Activated T-cell treated with anti-CD3 and anti-CD28 coated beads, Interleukin-2, amount 50 U/mL, for 48 hours (primary cell): ENCODE measurements around the gene CST9L.

ENCODE experiments used
- DNase-seq, 2 experiments: peaks; one replicate each; pipeline ENCODE4 v3.0.0-alpha.2; 2020

Gene CST9L

GRCh38 chr20:23542801-23543200 is 25.5 kb downstream of the CST9L start:
- no peak for DNase-seq

- DNase-seq: no peak
These were observed 26.5 kb downstream of the CST9L start for GRCh38 chr20:23541776-23542175.

- no peak for DNase-seq
These were observed 27.0 kb downstream of the CST9L start for GRCh38 chr20:23541330-23541729.

GRCh38 chr20:23540624-23541023 is 27.7 kb downstream of the CST9L start:
- no peak for DNase-seq

- DNase-seq: no peak
These were observed 31.3 kb downstream of the CST9L start for GRCh38 chr20:23537030-23537429.

GRCh38 chr20:23536328-23536974 is 31.8 kb downstream of the CST9L start:
- no peak for DNase-seq

GRCh38 chr20:23534801-23535593 is 33.3 kb downstream of the CST9L start:
- no peak for DNase-seq

- no peak for DNase-seq
These were observed 35.1 kb downstream of the CST9L start for GRCh38 chr20:23533161-23533560.

- no peak for DNase-seq
These were observed 35.8 kb downstream of the CST9L start for GRCh38 chr20:23532533-23532932.

- DNase-seq: no peak
These were observed 37.2 kb downstream of the CST9L start for GRCh38 chr20:23530937-23531567.

- DNase-seq: peak in 1 of 2 experiments; percentile 17
These were observed 39.3 kb downstream of the CST9L start for GRCh38 chr20:23528867-23529431.

- no peak for DNase-seq
These were observed 41.4 kb downstream of the CST9L start for GRCh38 chr20:23526850-23527249.

- DNase-seq: no peak
These were observed 44.1 kb downstream of the CST9L start for GRCh38 chr20:23524146-23524545.

- DNase-seq: no peak
These were observed 48.1 kb downstream of the CST9L start for GRCh38 chr20:23520185-23520584.

GRCh38 chr20:23519556-23519955 is 48.7 kb downstream of the CST9L start:
- no peak for DNase-seq

- no peak for DNase-seq
These were observed 50.6 kb downstream of the CST9L start for GRCh38 chr20:23517719-23518118.

GRCh38 chr20:23515250-23515939 is 52.9 kb downstream of the CST9L start:
- DNase-seq: no peak

GRCh38 chr20:23514848-23515247 is 53.4 kb downstream of the CST9L start:
- DNase-seq: no peak
